MM.1S (cell line): ENCODE data around the gene SCAF11.

Experiments
- EZH2phosphoT487 ChIP-seq: fragments of 300-600 bp; sonication (generic); IDR thresholded peaks from 2 replicates; pipeline ENCODE4 v1.6.1; 2018; ENCODE audit warnings: antibody characterized with exemption, low read length
- TF ChIP-seq, protein P1 (sequence below): fragments of 300-600 bp; sonication (generic); IDR thresholded peaks from 2 replicates; pipeline ENCODE4 v1.5.1; 2016; ENCODE audit warnings: antibody characterized with exemption, low read length, mixed read lengths

DNA sequence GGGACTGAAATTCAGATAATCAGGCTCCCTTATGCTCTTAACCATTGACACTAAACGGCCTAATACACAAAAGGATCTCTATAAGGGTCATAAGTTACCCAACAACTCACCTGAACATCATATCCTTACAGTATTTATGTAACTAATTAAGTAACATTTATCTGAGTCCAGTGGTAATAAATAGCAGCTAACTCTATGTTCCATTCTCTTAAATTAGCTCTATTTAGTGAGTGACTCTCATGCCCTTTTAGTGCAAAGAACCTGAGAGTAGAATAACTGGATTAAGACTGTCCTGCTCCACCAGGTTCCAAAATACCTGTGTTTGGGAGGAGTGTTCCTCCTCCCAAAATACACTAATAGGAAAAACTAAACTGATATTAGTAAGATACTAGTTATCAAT is 9.8 kb downstream of the SCAF11 start:
- TF ChIP-seq, protein P1, sequence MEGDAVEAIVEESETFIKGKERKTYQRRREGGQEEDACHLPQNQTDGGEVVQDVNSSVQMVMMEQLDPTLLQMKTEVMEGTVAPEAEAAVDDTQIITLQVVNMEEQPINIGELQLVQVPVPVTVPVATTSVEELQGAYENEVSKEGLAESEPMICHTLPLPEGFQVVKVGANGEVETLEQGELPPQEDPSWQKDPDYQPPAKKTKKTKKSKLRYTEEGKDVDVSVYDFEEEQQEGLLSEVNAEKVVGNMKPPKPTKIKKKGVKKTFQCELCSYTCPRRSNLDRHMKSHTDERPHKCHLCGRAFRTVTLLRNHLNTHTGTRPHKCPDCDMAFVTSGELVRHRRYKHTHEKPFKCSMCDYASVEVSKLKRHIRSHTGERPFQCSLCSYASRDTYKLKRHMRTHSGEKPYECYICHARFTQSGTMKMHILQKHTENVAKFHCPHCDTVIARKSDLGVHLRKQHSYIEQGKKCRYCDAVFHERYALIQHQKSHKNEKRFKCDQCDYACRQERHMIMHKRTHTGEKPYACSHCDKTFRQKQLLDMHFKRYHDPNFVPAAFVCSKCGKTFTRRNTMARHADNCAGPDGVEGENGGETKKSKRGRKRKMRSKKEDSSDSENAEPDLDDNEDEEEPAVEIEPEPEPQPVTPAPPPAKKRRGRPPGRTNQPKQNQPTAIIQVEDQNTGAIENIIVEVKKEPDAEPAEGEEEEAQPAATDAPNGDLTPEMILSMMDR: no peak
- TF ChIP-seq EZH2phosphoT487: no peak
